Measurements from ENCODE around the gene PTPN1. TPM values are rescaled to one million over a fixed set of nuclear protein-coding genes. Genes with fewer than 3 reads are reported as not detected.

Gene PTPN1
- total and polyA plus RNA-seq, 8 donors = 26.3 to 98.6 (median 30.4) TPM

GRCh38 chr20:50464026-50464724 is 46.0 kb upstream of the PTPN1 start:
- H3K27me3 ChIP-seq = no peaks in the 10 kb centered on the region
- H3K4me3 ChIP-seq = no peak overlapping the region
- no peaks in the 10 kb centered on the region for H3K36me3 ChIP-seq
- no peaks in the 10 kb centered on the region for H3K9me3 ChIP-seq
- peak; percentile 80 to 85 for TF ChIP-seq CTCF (IDR thresholded peaks at IDR 0.05)
- no peak overlapping the region for H3K27ac ChIP-seq
- intact Hi-C loops (cut with DNase I) = loop anchor here (2.0 to 5.0 kb wide), 2 partner anchors 277 kb away; no protein-coding TSS in a partner anchor
- H3K4me1 ChIP-seq = peaks cover 0 to 25% of the 10 kb centered on the region in 2 donors
- ATAC-seq = peak; percentile 81
- peak in 2 of 4 donors; percentile 54 to 66 for DNase-seq

- no peak for TF ChIP-seq CTCF (IDR thresholded peaks at IDR 0.05)
- H3K27ac ChIP-seq = no peak overlapping the region
- ATAC-seq (no peak), DNase-seq (no peak)
- H3K27me3 ChIP-seq = no peaks in the 10 kb centered on the region
- no peak overlapping the region for H3K4me3 ChIP-seq
- H3K4me1 ChIP-seq = peaks cover 0 to 23% of the 10 kb centered on the region in 2 donors
- intact Hi-C loops (cut with DNase I) = loop anchor here (2.0 to 5.0 kb wide), 2 partner anchors 278 kb away; no protein-coding TSS in a partner anchor
- H3K9me3 ChIP-seq = no peaks in the 10 kb centered on the region
- H3K36me3 ChIP-seq = no peaks in the 10 kb centered on the region
These were observed 45.2 kb upstream of the PTPN1 start for GRCh38 chr20:50464725-50465650.

GRCh38 chr20:50467174-50467573 is 43.0 kb upstream of the PTPN1 start:
- no peaks in the 10 kb centered on the region for H3K36me3 ChIP-seq
- no peak for TF ChIP-seq CTCF (IDR thresholded peaks at IDR 0.05)
- H3K9me3 ChIP-seq = no peaks in the 10 kb centered on the region
- peaks cover 0 to 28% of the 10 kb centered on the region in 2 donors for H3K4me1 ChIP-seq
- intact Hi-C loops (cut with DNase I) = no loop called here
- no peak for DNase-seq
- H3K27me3 ChIP-seq = no peaks in the 10 kb centered on the region
- H3K4me3 ChIP-seq = no peak overlapping the region
- no peak overlapping the region for H3K27ac ChIP-seq
- ATAC-seq = no peak

GRCh38 chr20:50467718-50468356 is 42.3 kb upstream of the PTPN1 start:
- peak in 2 of 4 donors; percentile 79 to 83 for DNase-seq
- H3K36me3 ChIP-seq = no peaks in the 10 kb centered on the region
- no peak for TF ChIP-seq CTCF (IDR thresholded peaks at IDR 0.05)
- ATAC-seq = peak; percentile 29
- no peak overlapping the region for H3K27ac ChIP-seq
- no peak overlapping the region for H3K4me3 ChIP-seq
- H3K4me1 ChIP-seq = peaks cover 0 to 28% of the 10 kb centered on the region in 2 donors
- intact Hi-C loops (cut with DNase I) = no loop called here
- no peaks in the 10 kb centered on the region for H3K27me3 ChIP-seq
- H3K9me3 ChIP-seq = no peaks in the 10 kb centered on the region
